ENCODE data around the gene MRPL4. TPM values are rescaled to one million over a fixed set of nuclear protein-coding genes. Genes with fewer than 3 reads are reported as not detected.

MRPL4 gene
- total RNA-seq, 1 donor from 2014 or later: 67.3 TPM

DNA sequence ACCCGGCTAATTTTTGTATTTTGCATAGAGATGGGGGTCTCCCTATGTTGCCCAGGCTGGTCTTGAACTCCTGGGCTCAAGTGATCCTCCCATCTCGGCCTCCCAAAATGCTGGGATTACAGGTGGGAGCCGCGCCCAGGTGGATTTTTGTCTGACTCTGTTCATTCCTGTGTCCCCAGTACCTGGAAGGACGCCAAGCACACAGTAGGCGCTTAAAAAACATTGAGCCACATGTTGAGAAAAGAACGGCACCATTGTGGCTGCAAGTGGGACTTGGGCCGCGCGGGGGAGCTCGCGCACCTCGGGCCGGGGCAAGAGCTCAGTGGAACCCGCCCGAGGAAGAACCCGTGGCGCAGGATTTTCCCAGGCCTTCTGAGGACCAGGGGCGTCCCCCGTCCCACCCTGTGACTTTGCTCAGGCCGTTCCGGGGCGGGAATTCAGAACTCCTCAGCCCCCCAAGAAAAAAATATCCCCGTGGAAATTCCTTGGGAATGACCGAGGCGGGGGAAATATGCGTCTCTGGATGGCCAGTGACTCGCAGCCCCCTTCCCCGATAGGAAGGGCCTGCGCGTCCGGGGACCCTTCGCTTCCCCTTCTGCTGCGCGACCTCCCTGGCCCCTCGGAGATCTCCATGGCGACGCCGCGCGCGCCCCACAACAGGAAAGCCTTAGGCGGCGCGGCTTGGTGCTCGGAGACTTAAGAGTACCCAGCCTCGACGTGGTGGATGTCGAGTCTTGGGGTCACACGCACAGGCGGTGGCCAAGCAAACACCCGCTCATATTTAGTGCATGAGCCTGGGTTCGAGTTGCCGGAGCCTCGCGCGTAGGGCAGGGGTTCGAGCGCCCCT is 17.5 kb downstream of the MRPL4 start:
- no peaks in the 10 kb centered on the region for H3K9me3 Mint-ChIP-seq

DNA sequence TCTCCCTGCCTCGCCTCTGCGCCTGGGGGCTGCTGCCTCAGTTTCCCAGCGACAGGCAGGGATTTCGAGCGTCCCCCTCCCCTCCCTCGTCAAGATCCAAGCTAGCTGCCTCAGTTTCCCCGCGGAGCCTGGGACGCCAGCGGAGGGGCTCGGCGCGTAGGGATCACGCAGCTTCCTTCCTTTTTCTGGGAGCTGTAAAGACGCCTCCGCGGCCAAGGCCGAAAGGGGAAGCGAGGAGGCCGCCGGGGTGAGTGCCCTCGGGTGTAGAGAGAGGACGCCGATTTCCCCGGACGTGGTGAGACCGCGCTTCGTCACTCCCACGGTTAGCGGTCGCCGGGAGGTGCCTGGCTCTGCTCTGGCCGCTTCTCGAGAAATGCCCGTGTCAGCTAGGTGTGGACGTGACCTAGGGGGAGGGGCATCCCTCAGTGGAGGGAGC is 18.2 kb downstream of the MRPL4 start:
- H3K4me3 Mint-ChIP-seq: peak overlapping the region; percentile 52
- no peaks in the 10 kb centered on the region for H3K4me1 Mint-ChIP-seq (ENCODE audit: unreplicated experiment)
- TF ChIP-seq, protein P1, sequence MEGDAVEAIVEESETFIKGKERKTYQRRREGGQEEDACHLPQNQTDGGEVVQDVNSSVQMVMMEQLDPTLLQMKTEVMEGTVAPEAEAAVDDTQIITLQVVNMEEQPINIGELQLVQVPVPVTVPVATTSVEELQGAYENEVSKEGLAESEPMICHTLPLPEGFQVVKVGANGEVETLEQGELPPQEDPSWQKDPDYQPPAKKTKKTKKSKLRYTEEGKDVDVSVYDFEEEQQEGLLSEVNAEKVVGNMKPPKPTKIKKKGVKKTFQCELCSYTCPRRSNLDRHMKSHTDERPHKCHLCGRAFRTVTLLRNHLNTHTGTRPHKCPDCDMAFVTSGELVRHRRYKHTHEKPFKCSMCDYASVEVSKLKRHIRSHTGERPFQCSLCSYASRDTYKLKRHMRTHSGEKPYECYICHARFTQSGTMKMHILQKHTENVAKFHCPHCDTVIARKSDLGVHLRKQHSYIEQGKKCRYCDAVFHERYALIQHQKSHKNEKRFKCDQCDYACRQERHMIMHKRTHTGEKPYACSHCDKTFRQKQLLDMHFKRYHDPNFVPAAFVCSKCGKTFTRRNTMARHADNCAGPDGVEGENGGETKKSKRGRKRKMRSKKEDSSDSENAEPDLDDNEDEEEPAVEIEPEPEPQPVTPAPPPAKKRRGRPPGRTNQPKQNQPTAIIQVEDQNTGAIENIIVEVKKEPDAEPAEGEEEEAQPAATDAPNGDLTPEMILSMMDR (conservative IDR thresholded peaks at IDR 0.05): no peak
- no peak overlapping the region for H3K27ac Mint-ChIP-seq
- no peaks in the 10 kb centered on the region for H3K36me3 Mint-ChIP-seq
- H3K27me3 Mint-ChIP-seq: peaks cover 56% of the 10 kb centered on the region
- H3K9me3 Mint-ChIP-seq: no peaks in the 10 kb centered on the region
- DNase-seq (ENCODE audit: extremely low spot score, unreplicated experiment): no peak

More for the DNA sequence above, 17.5 kb downstream of the MRPL4 start:
- Mint-ChIP-seq H3K4me1 (ENCODE audit: unreplicated experiment) (no peaks in the 10 kb centered on the region), H3K4me3 (peak overlapping the region; percentile 71), H3K36me3 (no peaks in the 10 kb centered on the region), H3K27ac (no peak overlapping the region), H3K27me3 (peaks cover 52% of the 10 kb centered on the region)
- TF ChIP-seq, protein P1 (conservative IDR thresholded peaks at IDR 0.05): peak; percentile 97
- peak; percentile 87 for DNase-seq (ENCODE audit: extremely low spot score, unreplicated experiment)

DNA sequence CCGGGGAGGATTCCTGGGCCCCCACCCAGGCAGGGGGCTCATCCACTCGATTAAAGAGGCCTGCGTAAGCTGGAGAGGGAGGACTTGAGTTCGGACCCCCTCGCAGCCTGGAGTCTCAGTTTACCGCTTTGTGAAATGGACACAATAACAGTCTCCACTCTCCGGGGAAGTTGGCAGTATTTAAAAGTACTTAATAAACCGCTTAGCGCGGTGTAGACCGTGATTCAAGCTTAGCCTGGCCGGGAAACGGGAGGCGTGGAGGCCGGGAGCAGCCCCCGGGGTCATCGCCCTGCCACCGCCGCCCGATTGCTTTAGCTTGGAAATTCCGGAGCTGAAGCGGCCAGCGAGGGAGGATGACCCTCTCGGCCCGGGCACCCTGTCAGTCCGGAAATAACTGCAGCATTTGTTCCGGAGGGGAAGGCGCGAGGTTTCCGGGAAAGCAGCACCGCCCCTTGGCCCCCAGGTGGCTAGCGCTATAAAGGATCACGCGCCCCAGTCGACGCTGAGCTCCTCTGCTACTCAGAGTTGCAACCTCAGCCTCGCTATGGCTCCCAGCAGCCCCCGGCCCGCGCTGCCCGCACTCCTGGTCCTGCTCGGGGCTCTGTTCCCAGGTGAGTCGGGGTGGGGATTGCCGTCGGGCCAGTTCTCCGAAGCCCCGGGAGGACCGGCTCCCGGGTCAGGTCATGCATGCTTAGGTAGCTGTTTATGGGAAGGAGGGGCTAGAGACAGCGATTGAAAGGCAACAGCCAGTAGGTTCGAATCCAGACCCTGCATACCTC is 18.8 kb downstream of the MRPL4 start, which contains the start of gene ICAM1:
ICAM1 (plus strand) TSS at position 505 of the 779 bp plus-strand sequence; CDS start at position 545, 40 bp downstream.
- peaks cover 56% of the 10 kb centered on the region for H3K27me3 Mint-ChIP-seq
- H3K27ac Mint-ChIP-seq: no peak within 1 kb of the TSS
- no peaks in the 10 kb centered on the region for H3K4me1 Mint-ChIP-seq (ENCODE audit: unreplicated experiment)
- TF ChIP-seq, protein P1 (conservative IDR thresholded peaks at IDR 0.05): peak; percentile 28
- DNase-seq (ENCODE audit: extremely low spot score, unreplicated experiment): no peak
- H3K36me3 Mint-ChIP-seq: no peaks in the 10 kb centered on the region
- no peaks in the 10 kb centered on the region for H3K9me3 Mint-ChIP-seq
- H3K4me3 Mint-ChIP-seq: peak within 1 kb of the TSS; percentile 54

DNA sequence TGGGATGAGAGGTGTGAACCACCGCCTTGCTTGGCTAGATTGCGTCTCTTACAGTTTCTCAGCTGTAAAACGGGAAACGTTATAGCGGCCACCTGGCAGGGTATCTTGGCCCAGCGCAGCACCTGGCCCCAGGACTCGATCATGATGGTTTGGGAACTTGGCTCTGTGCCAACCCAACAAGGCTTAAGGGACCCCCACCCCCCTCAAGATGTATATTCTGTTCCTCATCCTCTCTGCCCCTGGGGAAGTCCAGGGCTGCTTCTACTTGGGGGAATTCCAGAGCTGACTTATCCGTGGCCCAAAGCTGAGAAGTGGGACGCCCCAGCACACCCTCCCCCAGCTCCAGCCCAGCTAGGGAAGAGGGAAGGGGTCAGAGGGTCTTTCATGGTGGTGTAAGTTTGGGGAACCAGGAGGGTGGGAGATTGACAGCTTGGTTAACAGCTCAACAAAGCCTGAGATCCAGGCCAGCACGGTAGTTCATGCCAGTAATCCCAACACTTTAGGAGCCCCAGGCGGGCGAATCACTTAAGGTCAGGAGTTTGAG is 19.6 kb downstream of the MRPL4 start:
- H3K4me3 Mint-ChIP-seq: peak overlapping the region; percentile 54
- TF ChIP-seq, protein P1 (conservative IDR thresholded peaks at IDR 0.05): no peak
- H3K9me3 Mint-ChIP-seq: no peaks in the 10 kb centered on the region
- no peaks in the 10 kb centered on the region for H3K4me1 Mint-ChIP-seq (ENCODE audit: unreplicated experiment)
- H3K36me3 Mint-ChIP-seq: no peaks in the 10 kb centered on the region
- no peak for DNase-seq (ENCODE audit: extremely low spot score, unreplicated experiment)
- peaks cover 56% of the 10 kb centered on the region for H3K27me3 Mint-ChIP-seq
- no peak overlapping the region for H3K27ac Mint-ChIP-seq

DNA sequence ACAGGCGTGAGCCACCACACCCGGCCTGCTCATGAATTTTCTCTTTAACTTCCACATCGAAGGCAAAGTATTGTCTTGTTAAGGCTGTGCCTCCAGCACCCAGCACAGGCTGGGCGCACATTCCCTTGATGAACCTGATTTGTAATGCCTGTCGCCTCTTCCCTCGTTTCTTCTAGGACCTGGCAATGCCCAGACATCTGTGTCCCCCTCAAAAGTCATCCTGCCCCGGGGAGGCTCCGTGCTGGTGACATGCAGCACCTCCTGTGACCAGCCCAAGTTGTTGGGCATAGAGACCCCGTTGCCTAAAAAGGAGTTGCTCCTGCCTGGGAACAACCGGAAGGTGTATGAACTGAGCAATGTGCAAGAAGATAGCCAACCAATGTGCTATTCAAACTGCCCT is 22.6 kb downstream of the MRPL4 start:
- TF ChIP-seq, protein P1 (conservative IDR thresholded peaks at IDR 0.05): no peak
- Mint-ChIP-seq H3K36me3 (no peaks in the 10 kb centered on the region), H3K27me3 (peaks cover 47% of the 10 kb centered on the region), H3K4me1 (ENCODE audit: unreplicated experiment) (no peaks in the 10 kb centered on the region), H3K4me3 (no peak overlapping the region), H3K27ac (no peak overlapping the region), H3K9me3 (no peaks in the 10 kb centered on the region)
- no peak for DNase-seq (ENCODE audit: extremely low spot score, unreplicated experiment)

All from type B pancreatic cell (in vitro differentiated cells).